Brain pericyte (primary cell): ENCODE data around the gene SNX3.
"Not testable (repeated sequence)": the region's sequence is repeated elsewhere in the genome, so short reads cannot be mapped to it uniquely, and the experiment has no call there.

ENCODE experiments used
- DNase-seq: peaks from one replicate; pipeline ENCODE4 v3.0.0-alpha.2; 2012; ENCODE audit warnings: low read depth, low spot score

The SNX3 gene

GRCh38 chr6:108260126-108260808 lies 573 bp downstream of the SNX3 start:
- peak; percentile 18 for DNase-seq

- no peak for DNase-seq
Observed at GRCh38 chr6:108254433-108255410, 6.1 kb downstream of the SNX3 start.

- DNase-seq = no peak
Observed at GRCh38 chr6:108253241-108253640, 7.6 kb downstream of the SNX3 start.

- DNase-seq = no peak
Observed at GRCh38 chr6:108252055-108252454, 8.8 kb downstream of the SNX3 start.

- DNase-seq = no peak
Observed at GRCh38 chr6:108251252-108251651, 9.6 kb downstream of the SNX3 start.

GRCh38 chr6:108250240-108250866 lies 10.5 kb downstream of the SNX3 start:
- peak; percentile 2 for DNase-seq

DNA sequence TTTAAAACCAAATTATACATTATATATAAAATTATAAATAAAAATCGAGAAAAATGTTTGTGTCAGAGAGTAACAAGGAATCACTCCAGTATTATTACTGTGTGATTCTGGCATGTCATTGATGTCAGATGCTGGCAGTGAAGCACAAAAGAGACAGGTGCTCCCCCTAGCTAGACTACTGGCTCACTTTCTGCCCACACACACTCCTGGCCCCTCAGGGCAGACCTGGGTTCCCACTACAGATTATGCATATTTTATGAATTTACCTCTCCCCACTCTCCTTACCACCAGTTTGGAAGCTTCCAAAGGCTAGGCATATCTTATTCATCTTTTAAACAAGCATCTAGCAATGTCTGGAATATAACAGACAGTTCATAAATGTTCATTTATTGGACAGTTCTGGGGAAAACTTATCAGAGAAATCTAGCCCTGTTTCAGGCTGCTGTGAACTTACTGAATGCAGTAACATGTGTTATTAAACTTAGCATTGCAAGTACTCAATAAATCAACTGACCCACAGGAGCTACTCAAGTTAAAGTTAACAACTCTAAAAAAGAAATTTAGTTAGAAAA lies 12.8 kb downstream of the SNX3 start:
- no peak for DNase-seq

DNA sequence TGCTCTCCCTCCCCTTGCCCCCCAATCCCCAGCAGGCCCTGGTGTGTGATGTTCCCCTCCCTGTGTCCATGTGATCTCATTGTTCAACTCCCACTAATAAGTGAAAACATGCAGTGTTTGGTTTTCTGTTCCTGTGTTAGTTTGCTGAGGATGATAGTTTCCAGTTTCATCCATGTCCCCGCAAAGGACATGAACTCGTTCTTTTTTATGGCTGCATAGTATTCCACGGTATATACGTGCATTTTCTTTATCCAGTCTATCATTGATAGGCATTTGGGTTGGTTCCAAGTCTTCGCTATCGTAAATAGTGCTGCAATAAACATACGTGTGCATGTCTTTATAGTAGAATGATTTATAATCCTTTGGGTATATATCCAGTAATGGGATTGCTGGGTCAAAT lies 15.7 kb downstream of the SNX3 start:
- not testable (repeated sequence) for DNase-seq

GRCh38 chr6:108243836-108244235 lies 17.0 kb downstream of the SNX3 start:
- no peak for DNase-seq

DNA sequence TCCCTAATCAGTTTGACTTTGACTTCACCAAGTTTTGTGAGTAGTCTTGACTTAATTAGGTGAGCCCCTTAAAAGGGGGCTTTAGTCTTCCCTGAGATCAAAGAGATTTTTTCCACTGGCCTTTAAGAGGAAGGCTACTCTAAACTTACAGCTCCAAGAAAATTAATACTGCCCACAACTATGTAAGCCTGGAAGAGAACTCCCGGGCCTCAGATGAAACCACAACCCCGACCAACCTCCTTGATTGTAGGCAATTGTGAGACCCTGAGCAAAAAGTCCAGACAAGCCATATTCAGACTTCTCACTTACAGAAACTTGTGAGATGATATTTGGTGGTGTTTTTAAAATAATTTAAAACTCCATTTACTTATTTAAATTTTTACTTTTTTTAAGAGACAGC lies 18.1 kb downstream of the SNX3 start:
- DNase-seq = no peak

DNA sequence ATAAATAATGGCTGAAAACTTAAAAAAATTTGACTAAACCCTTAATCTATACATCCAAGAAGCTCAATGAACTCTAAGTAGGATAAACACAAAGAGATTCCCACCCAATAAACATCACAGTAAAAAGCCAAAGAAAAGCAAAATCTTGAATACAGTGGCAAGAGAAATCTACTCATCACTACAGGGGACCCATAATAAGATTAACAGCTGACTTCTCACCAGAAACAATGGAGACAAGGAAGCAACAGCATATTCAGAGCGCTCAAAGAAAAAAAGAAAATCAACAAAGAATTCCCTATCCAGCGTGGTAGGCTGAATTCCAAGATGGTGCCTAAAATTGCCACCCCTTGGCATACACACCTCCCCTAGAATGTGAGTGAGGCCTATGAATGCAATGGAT lies 18.6 kb downstream of the SNX3 start:
- no peak for DNase-seq

GRCh38 chr6:108238322-108238721 lies 22.5 kb downstream of the SNX3 start:
- no peak for DNase-seq

GRCh38 chr6:108236791-108237190 lies 24.0 kb downstream of the SNX3 start:
- no peak for DNase-seq

- no peak for DNase-seq
Observed at GRCh38 chr6:108235127-108235526, 25.7 kb downstream of the SNX3 start.

- no peak for DNase-seq
Observed at GRCh38 chr6:108228416-108228815, 32.4 kb downstream of the SNX3 start.

GRCh38 chr6:108227290-108227689 lies 33.5 kb downstream of the SNX3 start:
- no peak for DNase-seq

DNA sequence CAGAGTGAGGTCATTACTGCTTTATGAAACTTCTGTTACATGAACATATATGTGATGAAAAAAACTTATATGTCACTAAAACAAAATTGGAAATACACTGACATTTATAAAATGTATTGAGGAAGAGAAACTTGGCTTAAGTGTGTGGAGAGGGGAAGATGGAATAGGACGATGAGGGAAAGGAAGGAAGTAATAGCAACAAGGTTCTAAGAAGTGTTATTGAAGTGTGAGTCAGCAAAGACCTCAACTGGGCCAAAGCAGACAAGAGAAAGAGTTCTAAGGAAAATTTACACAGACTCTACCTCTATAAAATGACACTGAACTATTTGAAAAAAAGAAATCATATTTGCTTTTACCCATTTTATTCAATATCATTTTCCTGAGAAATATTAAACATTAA lies 38.3 kb downstream of the SNX3 start:
- DNase-seq = no peak

DNA sequence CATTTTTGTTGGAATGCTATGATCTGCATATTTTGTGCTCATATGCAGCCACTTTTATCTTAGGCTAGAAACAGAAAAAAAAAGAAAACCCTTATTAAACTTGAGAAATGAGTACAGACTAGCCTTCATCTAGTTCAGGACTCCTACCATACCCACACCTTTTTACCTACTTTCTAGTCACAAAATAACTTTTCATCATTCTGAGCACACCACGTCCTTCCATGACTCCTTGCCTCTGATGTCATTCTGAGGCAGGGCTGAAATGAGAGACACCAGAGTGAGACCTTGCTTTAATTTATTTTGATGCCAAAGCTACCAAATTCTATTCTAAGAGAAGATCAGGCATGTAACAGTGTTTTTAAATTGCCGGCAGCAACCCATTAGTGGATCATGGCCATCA lies 38.8 kb downstream of the SNX3 start:
- no peak for DNase-seq

- no peak for DNase-seq
Observed at GRCh38 chr6:108211671-108212070, 49.2 kb downstream of the SNX3 start.

DNA sequence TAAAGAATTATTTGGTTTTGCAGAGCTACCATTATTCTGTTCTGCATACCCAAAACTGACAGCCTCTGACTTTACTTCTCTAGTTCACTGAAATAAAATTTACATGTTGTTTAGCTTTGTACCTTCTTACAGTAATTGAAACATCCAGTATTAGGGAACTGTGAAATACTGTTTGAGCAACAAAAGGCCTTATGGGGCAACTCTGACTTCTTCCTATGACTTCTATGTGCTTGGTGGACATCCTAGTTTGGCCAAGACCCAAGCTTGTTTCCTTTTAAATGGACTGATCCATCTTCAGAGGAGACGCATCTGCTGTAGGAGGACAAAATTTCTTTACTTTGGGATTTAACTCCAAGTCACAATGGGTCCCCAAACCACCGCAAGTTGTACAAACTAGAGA lies 50.3 kb downstream of the SNX3 start:
- DNase-seq = no peak

DNA sequence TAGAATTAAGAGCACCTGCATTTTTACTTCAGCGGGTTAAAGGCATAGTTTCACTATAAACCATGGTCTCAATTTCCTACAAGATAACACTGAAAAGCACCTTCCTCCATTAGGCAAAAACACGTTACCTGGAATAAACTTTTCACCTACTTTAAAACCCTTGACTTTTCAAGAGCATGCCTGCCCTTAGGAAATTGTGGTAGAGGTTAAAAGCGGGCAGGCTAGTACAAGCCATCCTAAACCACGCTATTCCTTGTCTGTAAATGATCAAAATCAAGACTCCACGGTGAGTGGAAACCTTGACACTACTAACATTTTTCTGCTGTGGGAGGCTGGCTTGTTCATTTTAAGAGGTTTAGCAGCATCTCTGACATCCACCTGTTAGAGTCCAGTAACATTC lies 51.1 kb downstream of the SNX3 start:
- no peak for DNase-seq

DNA sequence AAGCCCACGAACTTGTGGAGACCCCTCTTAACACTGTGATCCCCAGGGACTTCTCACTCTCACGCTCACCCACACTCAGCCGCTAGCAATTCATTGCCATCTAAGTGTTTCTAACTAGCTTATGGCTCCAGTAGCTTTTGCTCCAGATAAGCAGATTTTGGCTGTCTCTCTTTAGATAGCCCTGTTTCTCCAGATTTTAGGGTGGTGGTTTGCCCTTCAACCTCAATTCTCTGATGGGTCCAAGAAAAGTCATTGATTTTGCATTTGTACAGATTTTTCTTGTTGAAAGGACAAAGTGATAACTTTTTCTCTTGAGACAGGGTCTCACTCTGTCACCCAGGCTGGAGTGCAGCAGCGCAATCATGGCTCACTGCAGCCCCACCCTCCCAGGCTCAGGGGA lies 53.8 kb downstream of the SNX3 start:
- no peak for DNase-seq
